Ishikawa (cell line): ENCODE results near the gene AQP2.

Experiments
- CEBPB ChIP-seq: IDR thresholded peaks from 2 replicates; pipeline ENCODE4 v1.6.1; 2012
- CREB1 ChIP-seq: IDR thresholded peaks from 2 replicates; pipeline ENCODE4 v1.6.1; 2012; ENCODE audit warnings: low read depth
- EGR1 ChIP-seq: IDR thresholded peaks from 2 replicates; pipeline ENCODE4 v1.6.1; 2012
- EP300 ChIP-seq: IDR thresholded peaks from 2 replicates; pipeline ENCODE4 v1.6.1; 2012; ENCODE audit warnings: borderline replicate concordance
- FOXM1 ChIP-seq: IDR thresholded peaks from 2 replicates; pipeline ENCODE4 v1.6.1; 2012; ENCODE audit warnings: low read depth, borderline replicate concordance
- MAX ChIP-seq: IDR thresholded peaks from 2 replicates; pipeline ENCODE4 v1.6.1; 2012
- NFIC ChIP-seq: IDR thresholded peaks from 2 replicates; pipeline ENCODE4 v1.6.1; 2012
- RAD21 ChIP-seq: IDR thresholded peaks from 2 replicates; pipeline ENCODE4 v1.6.1; 2012; ENCODE audit warnings: low read depth
- REST ChIP-seq: IDR thresholded peaks from 2 replicates; pipeline ENCODE4 v1.6.1; 2012; ENCODE audit warnings: low read depth, mild to moderate bottlenecking
- TAF1 ChIP-seq: IDR thresholded peaks from 2 replicates; pipeline ENCODE4 v1.6.1; 2012; ENCODE audit warnings: low read depth, mild to moderate bottlenecking
- TCF12 ChIP-seq: IDR thresholded peaks from 2 replicates; pipeline ENCODE4 v1.6.1; 2012; ENCODE audit warnings: low read depth
- TEAD4 ChIP-seq: IDR thresholded peaks from 2 replicates; pipeline ENCODE4 v1.6.1; 2012
- USF1 ChIP-seq: IDR thresholded peaks from 2 replicates; pipeline ENCODE4 v1.6.1; 2012
- YY1 ChIP-seq: IDR thresholded peaks from 2 replicates; pipeline ENCODE4 v1.6.1; 2012; ENCODE audit warnings: low read depth
- ZBTB7A ChIP-seq: IDR thresholded peaks from 2 replicates; pipeline ENCODE4 v1.6.1; 2012; ENCODE audit warnings: low read depth

The AQP2 gene

GRCh38 chr12:49909356-49909755, 41.2 kb upstream of the AQP2 start:
- TF ChIP-seq MAX (no peak), EGR1 (no peak)

GRCh38 chr12:49909826-49910225, 40.7 kb upstream of the AQP2 start:
- TF ChIP-seq EGR1: peak; percentile 96
- peak; percentile 50; the same call in 1 of the 2 replicates for TF ChIP-seq YY1
- 0 out of 2 replicates have a peak, but pooled peaks have one; percentile 37 for TF ChIP-seq NFIC
- 0 out of 2 replicates have a peak, but pooled peaks have one; percentile 36 for TF ChIP-seq EP300
- TF ChIP-seq CEBPB: no peak
- no peak for TF ChIP-seq USF1
- TF ChIP-seq TCF12: no peak; the same call in 1 of the 2 replicates
- TF ChIP-seq TAF1: no peak
- peak; percentile 100 for TF ChIP-seq MAX
- TF ChIP-seq RAD21: no peak

GRCh38 chr12:49910331-49911212, 40.0 kb upstream of the AQP2 start:
- TF ChIP-seq MAX (0 out of 2 replicates have a peak, but pooled peaks have one; percentile 14), EP300 (no peak)

GRCh38 chr12:49911213-49911605, 39.3 kb upstream of the AQP2 start:
- TF ChIP-seq NFIC: no peak
- no peak for TF ChIP-seq TAF1
- TF ChIP-seq YY1: no peak
- no peak for TF ChIP-seq CEBPB
- no peak for TF ChIP-seq CREB1
- TF ChIP-seq RAD21: no peak
- TF ChIP-seq FOXM1: no peak
- TF ChIP-seq USF1: no peak
- no peak for TF ChIP-seq EP300
- TF ChIP-seq EGR1: no peak
- no peak for TF ChIP-seq TEAD4
- TF ChIP-seq REST: no peak
- no peak for TF ChIP-seq TCF12
- TF ChIP-seq ZBTB7A: no peak
- no peak for TF ChIP-seq MAX

- TF ChIP-seq ZBTB7A (no peak), CREB1 (no peak), NFIC (no peak), FOXM1 (no peak), TEAD4 (no peak), MAX (no peak)
Observed at GRCh38 chr12:49912345-49913255, 37.9 kb upstream of the AQP2 start.

GRCh38 chr12:49916129-49916919, 34.2 kb upstream of the AQP2 start:
- TF ChIP-seq TAF1 (no peak), TCF12 (peak; percentile 18; the same call in 1 of the 2 replicates)
